Activated T-cell treated with anti-CD3 and anti-CD28 coated beads for 1 hour (primary cell): Measurements from ENCODE around the gene TRPV4.

Experiments
- DNase-seq: peaks from one replicate; pipeline ENCODE4 v3.0.0-alpha.2; 2020; ENCODE audit warnings: low read depth

Gene TRPV4

DNA sequence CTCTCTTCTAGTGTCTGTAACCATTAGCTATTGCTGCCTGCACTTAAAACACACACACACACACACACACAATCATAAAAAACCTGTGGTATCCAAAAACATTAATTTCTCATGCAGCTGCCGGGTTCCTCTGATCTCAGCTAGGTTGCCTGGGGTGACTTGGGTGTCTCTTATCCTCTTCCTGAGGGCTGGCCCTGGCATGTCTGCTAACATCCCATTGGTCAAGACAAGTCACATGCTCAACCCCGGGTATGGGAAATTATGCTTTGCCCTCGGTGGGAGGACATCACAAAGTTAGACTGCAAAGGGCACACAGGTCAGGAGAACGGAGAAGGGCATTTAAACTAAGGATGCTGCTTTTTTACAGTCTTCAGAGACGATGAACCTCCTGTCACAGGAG is 55.7 kb downstream of the TRPV4 start:
- peak; percentile 9 for DNase-seq

DNA sequence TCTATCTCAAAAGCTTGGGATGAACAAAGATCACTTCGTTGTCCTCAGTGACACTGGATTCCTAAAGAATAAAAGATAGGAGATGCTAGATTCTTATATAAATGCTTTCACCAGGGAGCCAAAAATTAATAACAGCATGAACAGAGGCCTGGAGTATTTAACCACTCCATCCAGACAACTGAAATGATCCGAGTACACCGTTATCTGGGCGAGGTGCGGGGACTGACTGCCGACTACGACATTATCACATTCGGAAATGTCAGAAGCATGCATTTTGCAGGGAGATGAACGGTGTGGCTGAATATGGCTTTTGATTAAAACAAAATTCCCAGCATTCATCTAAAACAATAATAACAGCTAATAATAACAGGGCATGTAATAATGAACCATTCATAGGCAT is 56.6 kb downstream of the TRPV4 start:
- DNase-seq: no peak

DNA sequence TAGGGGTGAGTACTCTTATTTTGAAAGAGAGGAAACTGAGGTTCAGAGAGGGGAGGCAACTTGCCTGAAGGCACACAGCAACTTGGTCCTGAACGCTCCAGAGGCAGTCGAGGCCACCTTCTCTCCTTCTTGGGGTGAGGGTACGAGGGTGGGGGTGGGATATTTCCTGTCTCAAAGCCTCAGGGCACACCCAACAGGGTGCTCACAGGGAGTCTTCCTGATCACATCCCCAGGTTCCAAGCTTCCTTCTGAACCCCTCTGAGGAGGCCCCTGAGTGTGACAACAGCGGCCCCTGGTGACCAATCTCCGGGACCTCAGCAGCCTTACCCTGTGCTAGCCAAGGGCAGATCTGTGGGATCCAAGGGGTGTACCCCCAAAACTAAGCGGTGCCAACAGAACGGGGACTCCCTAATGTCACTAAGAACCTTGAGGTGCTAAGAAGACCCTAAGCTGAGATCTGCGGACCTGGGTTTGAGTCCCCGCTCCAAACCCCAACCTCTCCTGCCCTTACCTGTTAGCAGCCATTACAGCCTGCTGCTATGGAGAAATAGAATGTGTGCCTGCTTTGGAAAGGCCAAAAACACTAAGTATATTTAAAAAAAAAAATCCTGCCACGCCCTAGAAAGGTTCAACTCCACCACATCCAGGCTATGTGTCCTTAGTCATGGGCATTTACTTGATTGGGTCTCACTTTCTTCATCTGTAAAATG is 57.9 kb downstream of the TRPV4 start:
- DNase-seq: peak; percentile 68

DNA sequence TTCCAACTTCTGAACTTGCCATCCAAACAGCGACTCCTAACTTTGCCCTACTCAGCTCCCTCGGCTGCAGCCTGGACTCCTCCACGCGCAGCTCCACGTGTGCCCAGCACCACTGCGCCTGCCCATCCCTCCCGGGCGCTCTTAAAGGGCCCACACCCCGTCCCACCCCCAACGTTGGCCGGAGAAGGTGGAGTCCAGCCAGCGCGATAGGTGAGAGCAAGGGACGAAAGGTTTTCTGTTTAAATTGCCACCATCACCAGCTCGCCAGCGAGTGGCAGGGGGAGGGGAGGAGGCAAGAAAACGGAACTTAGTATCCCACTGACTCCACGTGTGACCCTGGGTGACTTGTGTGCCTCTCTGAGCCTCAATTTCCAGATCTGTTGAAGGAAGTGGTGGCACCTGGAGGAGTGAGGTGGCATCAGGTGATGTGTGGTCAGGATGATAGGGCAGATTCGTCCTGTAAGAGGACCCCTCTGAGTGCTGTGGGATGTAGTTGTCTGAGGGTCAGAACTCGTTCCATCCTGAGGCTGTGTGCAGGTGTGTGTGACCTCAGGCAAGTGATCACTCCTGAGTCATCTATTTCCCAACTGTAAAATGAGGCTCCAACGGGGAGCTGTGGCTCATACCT is 59.7 kb downstream of the TRPV4 start:
- DNase-seq: no peak

DNA sequence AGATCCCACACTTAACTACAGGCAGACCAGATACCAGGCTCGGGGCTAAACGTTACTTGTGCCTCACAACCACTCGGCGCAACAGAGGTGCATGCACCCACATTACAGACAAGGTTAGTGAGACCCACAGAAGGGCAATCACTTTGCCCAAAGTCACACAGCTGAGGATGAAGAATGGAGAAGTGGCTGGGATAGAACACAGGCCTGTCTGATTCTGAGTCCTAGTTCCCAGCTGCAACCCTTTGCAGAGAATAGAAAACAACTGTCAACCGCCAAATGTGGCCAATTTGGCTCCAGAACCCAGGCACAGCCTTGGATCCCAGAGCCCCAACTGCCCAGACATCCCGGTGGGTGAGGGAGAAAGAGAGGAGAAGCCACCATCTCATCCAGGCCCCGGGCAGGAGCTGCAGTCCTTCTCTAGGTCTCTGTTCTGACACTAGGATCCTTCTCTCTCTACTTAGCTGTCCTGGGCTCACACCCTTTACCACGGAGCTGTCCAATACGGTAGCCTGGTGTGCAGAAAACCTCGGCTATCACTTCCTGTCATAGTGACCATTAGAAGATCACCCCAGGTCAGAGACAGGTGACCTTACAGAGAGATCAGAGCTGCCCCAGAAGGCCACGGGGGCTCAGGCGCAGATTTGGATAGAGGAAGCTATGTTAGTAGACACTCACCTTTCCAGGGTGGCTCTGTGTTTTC is 60.4 kb downstream of the TRPV4 start:
- no peak for DNase-seq

DNA sequence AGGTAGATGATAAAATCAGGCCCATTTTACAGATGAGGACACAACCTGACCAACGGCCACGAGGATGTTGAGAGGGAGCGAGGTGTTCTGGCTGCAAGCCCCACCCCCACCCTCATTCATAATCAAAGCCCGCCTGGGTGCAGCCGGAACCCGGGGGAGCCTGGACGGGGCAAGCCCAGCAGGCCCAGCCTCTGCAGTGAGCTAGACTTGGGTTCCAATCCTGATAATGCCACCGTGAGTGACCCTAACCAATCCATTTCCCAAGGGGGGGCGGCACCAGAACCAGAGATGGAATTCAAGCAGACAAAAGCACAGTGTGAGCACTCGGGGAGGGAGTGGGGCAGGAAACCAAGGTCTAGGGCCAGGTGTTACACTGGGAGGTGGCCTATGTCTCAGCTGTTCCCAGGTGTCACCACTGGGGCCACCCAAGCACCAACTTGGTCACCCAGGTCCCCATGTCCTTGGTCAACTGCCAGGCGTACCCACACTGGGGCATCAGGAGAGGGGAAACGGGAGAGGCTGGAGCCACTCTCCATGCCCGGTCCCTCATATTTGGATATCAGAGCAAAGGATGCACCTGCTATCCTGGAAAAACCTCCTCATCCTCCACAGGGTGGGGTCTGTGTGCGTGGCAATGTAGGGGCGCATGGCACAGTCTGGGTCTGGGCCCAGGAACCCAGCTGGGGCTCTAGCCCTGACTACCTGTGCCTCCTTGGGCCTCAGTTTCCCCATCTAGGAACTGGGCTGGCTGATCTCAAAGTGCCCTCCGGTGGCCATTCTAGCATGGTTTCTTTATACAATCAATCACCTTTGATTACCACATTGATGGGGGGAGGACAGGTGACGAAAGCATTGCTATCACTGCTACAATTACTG is 61.2 kb downstream of the TRPV4 start:
- DNase-seq: no peak

DNA sequence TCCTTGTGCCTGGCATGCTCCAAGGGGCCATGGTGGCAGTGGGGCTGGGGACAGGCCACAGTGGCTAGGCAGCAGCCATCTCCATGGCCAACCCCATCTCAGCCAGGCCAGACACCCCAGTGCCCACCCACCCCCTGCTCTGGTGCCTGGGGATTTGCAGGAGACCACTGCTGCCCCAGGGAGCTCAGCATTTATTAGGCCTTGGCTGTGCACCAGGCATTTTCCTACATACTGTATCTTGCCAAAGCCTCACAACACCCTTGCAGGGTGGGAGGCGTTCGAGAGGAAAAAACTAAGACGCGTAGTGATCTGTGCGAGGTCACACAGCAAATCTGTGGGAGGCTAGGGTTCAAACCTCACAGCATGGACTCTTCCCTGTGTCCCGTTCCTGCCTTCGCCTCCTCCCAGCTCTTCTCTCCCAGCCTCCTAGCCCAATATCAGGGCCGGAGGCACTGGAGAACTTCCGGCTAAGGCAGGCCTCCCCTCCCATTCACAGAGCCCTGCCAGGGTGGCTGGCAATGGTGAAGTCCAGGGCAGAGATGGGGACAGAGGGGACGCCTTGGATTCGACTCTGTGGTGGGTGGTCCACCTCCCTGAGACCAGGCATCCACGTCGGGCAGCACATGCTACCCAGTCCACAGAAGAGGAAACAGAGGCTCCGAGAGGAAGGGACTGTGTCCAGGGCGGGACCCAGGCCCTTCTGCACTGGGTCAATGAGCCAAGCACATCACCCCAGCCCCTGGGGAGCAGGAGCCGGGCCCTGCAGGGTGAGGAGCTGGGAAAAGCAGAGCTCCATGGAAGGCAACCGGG is 62.1 kb downstream of the TRPV4 start:
- no peak for DNase-seq

DNA sequence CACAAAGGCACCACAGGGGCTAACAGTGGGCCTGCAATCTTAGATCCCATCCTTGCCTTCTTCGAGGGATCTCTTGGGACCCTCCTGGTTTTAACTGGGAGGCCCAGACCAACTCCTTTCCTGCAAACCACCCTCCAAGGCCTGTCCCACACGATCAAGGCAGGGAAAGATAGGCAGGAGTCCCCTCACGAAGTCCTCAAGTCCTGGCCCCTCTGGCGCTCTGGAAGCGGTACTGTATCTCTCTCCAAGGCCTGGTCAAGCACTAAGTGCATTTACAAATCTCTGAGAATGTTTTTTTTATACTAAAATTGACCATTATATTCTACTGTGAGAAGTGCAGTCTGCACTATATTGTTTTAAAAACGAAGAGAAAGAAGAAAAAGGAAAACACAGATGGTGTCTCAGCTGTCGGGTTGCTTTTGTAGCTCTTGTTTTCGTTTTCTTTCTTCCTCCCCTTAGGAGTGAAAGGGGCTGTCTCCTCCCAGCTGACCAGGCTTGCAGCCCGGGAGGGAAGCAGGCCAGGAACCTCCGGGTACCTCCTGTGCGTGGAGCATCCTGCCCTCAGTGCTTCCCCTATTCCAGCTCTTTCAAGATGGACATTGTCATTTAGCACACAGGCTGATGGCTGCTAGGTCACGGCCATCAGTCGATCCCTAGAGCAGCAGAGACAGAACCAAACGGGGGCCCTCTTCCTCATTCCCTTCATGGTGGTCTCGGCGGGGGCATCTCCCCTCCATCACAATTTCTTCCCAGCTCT is 62.9 kb downstream of the TRPV4 start:
- no peak for DNase-seq

DNA sequence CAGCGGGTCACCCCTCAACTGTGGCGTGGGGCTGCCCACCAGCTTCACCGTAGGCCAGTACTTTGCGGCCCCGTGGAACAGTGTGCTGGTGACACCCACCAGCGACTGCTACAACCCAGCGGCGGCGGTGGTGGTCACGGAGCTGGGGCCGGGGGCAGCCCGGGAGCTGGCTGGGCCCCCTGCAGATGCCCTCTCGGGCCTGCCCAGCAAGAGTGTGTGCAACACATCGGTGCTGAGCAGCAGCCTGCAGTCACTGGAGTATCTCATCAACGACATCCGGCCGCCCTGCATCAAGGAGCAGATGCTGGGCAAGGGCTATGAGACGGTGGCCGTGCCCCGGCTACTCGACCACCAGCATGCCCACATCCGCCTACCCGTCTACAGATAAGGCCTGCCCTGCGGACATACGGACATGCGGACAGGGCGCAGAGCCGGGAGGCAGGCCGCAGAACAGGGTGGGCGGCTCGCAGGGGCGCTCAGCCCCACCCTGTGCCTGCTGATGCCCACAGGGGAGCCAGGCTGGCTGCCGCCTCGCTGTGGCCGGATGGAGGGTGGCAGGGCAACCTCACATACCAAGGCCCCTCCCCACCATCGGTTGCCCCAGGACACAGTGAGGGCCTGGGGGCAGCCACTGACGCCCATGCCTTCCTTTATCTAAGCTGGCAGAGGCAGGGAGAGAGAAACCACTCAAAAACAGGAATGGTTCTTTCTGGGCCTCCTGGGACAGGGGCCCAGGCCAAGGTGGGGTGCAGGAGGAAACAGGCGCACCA is 64.1 kb downstream of the TRPV4 start:
- DNase-seq: no peak

DNA sequence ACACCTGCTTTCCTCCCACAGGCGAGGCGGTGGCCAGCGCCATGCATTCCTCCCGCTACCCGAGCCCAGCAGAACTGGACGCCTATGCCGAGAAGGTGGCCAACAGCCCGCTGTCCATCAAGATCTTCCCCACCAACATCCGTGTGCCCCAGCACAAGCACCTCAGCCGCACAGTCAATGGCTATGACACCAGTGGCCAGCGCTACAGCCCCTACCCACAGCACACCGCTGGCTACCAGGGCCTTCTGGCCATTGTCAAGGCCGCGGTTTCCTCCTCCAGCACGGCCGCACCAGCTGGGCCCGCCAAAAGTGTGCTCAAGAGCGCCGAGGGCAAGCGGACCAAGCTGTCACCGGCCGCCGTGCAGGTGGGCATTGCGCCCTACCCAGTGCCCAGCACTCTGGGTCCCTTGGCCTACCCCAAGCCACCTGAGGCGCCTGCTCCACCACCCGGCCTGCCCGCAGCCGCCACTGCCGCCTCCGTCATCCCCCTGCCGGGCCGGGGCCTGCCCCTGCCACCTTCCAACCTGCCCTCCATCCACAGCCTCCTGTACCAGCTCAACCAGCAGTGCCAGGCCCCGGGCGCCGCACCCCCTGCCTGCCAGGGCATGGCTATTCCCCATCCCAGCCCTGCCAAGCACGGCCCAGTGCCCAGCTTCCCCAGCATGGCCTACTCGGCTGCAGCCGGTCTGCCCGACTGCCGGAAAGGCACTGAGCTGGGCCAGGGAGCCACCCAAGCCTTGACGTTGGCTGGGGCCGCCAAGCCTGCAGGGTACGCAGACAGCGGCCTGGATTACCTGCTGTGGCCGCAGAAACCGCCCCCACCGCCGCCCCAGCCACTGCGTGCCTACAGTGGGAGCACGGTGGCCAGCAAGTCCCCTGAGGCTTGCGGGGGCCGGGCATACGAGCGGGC is 65.0 kb downstream of the TRPV4 start:
- DNase-seq: no peak

DNA sequence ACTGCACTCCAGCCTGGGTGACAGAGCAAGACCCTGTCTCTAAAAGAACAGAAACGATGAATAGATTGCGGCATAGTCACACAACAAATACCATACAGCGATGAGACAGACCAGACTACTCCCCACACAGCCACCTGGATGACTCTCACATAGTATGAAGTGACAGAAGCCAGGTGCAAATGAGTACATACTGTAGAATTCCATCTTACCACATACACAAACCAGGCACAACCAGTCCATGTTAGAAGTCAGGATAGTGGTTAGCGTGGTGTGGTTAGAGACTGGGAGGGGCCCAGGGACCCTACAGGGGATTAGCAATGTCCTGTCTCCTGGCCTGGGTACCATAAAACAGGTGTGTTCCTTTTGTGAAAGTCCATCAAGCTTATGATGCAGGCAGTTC is 65.7 kb downstream of the TRPV4 start:
- DNase-seq: no peak

DNA sequence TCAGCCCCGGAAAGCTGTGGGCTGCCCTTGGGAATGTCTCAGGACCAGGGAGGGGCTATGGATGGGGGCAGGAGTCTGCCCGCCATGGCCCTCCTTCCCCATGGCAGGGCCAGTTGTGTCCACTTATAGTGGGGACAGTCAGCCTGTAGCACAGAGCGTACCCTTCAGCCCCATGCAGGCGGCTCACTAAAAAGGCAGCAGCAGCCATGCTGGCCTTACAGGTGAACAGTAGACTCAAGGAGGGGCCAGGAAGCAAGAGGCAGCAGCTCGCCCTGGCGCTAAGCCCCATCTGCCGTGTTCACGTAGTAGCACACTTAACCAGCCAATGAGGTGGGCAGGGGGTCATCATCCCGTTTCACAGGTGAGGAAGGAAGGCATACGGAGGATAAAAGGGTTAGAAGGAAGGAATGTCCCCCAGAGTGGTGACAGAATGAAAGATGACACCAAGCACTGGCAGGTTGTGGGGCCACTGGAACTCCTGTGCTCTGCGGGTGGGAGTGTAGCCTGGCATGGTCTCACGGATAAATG is 66.9 kb downstream of the TRPV4 start:
- DNase-seq: no peak

DNA sequence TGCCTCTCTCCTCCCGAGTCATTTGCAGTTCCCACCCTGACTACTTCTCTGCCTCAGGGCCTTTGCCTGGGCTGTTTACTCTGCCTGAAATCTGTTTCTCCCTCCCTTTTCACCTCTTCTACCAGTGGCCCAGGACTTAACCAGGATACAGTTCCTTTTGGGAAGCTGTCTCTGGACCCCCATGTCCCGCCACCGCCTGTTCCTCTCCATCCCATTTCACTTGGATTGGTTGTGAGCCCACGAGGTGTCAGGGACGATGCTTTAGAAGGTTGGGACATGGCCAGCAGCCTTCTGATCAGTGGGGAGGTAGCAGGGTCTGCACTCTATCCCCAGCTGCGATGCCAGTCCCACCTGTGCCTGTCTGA is 67.8 kb downstream of the TRPV4 start:
- DNase-seq: no peak

DNA sequence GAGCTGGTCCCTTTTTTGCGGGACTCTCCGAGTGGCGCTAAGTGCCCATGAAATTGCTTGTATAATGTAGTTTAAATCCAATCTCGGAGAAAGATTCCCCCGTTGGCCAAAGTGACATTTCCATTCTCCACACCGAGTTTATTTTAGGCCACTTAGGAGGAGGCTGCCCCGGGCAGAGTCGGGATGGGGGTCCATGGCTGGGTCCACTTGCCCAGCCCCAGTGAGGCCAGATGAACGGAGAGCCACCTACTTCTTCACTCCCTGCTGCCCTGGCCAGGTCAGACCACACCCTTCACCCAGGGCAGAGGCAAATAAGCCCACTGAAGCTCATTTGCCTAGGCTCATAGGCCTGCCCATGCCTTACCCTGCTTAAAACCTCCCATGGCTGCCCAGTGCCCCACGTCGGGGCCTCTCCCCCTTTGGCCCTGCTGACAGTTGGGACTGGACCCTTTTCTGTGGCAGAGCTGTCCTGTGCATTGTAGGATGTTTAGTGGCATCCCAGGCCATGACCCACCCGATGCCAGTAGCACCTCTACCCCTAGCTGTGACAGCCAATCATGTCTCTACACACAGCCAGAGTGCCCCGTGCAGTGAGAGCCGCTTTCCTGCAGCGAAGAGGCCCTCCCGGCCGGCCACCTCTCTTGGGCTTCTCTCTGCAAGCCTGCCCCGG is 68.3 kb downstream of the TRPV4 start:
- no peak for DNase-seq

DNA sequence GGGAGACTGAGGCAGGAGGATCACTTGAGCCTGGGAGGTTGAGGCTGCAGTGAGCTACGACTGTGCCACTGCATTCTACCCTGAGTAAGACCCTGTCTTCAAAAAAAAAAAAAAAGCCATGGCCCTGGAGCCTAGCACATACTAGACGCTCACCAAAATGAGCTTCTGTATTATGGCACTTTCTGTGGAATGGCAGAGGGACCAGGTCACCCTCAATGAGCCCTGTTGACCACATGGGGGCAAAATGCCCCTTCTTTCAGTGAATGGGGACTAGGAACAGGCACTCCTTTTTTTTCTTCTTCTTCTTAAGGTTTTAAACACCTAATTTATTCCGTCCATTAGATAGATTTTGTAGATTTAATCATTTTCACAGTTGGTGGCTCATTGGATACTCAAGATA is 69.1 kb downstream of the TRPV4 start:
- DNase-seq: no peak

DNA sequence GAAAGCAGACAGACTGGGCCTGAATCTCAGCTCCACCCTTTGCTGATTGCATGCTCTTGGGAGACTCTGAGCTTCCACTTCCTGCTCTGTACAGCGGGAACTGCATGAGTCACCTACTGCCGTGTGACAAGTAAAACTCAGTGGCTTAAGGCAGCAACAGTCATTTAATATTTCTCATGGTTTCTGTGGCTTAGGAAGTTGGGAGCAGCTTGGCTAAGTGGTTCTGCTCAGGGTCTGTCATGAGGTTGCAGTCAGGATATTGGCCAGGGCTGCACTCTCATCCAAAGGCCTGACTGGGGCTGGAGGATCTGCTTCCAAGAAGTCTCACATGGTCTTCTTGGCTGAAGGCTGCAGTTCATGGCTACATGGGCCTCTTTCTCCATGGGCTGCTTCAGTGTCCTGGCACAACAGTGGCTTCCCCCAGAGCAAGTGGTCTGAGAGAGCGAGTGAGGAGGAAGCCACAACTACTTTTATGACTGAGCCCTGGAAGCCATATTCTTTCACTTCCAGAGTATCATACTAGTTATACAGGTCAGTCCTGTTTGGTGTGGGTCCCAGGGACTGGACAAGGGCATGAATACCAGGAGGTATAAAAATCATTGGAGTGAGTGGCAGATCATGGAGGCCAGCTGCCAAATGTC is 69.9 kb downstream of the TRPV4 start:
- DNase-seq: no peak

DNA sequence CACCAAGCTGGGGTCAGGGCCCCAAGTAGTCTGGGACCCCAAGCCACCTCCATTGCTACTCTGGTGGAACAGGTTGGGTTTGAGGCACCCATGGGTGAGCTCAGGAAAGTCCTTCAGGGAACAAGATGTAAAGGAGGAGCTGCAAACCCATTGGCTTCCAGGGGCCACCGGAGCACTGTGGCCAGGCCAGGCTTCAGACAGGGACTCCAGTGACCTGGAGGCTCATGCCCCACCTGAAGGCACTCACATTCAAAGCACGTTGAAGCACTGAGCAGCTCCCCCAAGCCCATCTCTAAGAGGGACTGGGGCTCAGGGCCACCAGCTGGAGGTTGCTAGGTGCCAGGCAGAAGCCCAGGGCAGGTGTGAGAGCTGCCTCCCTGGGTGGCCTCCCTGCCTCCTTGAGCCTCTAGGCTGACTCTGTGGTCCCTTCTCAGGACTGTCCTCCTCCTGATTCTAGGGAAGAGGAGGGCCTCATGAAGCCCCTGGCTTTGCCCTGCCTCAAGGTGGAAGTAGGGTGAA is 70.5 kb downstream of the TRPV4 start:
- no peak for DNase-seq
